ENCODE data around the gene PGF. TPM values are rescaled to one million over a fixed set of nuclear protein-coding genes. Genes with fewer than 3 reads are reported as not detected.

Gene PGF
- total RNA-seq, 6 donors from 2014 or later: 0.89 to 21.3 (median 5.0) TPM

DNA sequence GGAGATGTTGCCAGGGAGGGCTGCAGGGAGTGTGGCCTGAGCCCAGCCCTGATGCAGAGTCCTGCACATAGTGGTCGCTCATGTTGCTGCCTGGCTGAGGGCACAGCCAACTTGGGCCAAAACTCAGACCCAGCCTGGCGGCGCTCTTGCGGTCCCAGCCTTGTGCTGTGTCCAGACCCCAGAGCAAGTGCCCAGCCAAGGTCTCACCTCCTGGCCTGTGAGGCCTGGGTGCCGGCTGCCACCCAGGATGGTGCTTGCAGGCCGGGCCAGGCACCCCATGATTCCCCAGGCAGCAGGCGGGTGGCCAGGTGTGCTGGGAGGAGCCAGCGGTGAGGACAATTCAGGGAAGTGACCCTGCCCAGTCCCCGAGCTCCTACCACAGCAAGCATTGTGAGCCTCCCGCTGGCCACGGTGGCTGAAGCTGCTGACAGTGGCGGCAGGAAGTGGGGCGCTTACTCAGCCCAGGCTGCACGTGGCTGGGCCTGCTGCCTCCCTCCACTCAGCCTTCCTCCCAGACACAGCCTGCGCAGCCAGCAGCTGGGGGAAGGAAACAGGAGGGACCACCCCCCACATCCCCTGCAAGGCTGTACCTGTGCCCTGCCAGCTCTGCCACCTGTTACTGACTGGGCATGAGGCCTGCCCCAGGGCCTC lies 17.7 kb upstream of the PGF start:
- H3K27me3 ChIP-seq: no peaks in the 10 kb centered on the region
- peak in 1 of 2 donors; percentile 10 for TF ChIP-seq POLR2AphosphoS5 (IDR thresholded peaks at IDR 0.05)
- TF ChIP-seq, protein P1, sequence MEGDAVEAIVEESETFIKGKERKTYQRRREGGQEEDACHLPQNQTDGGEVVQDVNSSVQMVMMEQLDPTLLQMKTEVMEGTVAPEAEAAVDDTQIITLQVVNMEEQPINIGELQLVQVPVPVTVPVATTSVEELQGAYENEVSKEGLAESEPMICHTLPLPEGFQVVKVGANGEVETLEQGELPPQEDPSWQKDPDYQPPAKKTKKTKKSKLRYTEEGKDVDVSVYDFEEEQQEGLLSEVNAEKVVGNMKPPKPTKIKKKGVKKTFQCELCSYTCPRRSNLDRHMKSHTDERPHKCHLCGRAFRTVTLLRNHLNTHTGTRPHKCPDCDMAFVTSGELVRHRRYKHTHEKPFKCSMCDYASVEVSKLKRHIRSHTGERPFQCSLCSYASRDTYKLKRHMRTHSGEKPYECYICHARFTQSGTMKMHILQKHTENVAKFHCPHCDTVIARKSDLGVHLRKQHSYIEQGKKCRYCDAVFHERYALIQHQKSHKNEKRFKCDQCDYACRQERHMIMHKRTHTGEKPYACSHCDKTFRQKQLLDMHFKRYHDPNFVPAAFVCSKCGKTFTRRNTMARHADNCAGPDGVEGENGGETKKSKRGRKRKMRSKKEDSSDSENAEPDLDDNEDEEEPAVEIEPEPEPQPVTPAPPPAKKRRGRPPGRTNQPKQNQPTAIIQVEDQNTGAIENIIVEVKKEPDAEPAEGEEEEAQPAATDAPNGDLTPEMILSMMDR (IDR thresholded peaks at IDR 0.05): no peak
- H3K4me3 ChIP-seq: no peak overlapping the region
- no peaks in the 10 kb centered on the region for H3K36me3 ChIP-seq
- peak; percentile 31 to 48 for ATAC-seq (ENCODE audit: low FRiP score in 2 of 2)
- DNase-seq: peak; percentile 52 to 84
- 60% methylated on average over 15 of the region's 15 CpGs; no CpG with 5 or more reads in 1 of the 2 donors for WGBS, 2 donors
- H3K27ac ChIP-seq: peak overlapping the region in 1 of 4 donors; percentile 43
- H3K9me3 ChIP-seq: no peaks in the 10 kb centered on the region
- H3K4me1 ChIP-seq: peaks cover 0 to 19% (median 12%) of the 10 kb centered on the region in 4 donors

DNA sequence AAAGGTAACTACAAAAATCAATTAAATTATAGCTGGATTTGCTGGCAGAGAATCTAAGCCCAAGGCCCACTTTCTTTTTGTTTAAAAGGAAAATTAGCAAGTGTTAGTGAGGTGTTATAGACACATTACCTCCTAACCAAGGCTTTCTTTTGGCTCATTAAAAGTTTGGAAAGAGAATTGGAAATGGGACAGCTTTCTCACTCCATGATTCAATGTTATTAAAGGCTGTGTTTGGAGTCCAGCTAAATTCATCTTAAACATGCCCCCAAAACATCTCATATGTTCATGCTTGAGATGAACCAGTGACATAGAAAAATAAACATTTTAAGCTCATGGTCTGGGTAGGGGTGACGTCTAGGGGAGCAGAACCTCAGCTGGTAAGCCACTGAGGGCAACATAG lies 13.4 kb upstream of the PGF start:
- no peak for DNase-seq
- peaks cover 0 to 11% (median 8%) of the 10 kb centered on the region in 4 donors for H3K4me1 ChIP-seq
- TF ChIP-seq POLR2A (IDR thresholded peaks at IDR 0.05) (no peak), EP300 (IDR thresholded peaks at IDR 0.05) (no peak), POLR2AphosphoS5 (IDR thresholded peaks at IDR 0.05) (no peak)
- TF ChIP-seq, protein P1 (IDR thresholded peaks at IDR 0.05): no peak
- no peaks in the 10 kb centered on the region for H3K9me3 ChIP-seq
- no peak for ATAC-seq (ENCODE audit: low FRiP score in 2 of 2)
- H3K36me3 ChIP-seq: no peaks in the 10 kb centered on the region
- H3K27me3 ChIP-seq: no peaks in the 10 kb centered on the region
- H3K27ac ChIP-seq: no peak overlapping the region
- no peak overlapping the region for H3K4me3 ChIP-seq
- 69 to 72% methylated on average over 1 of the region's 1 CpG for WGBS, 2 donors

DNA sequence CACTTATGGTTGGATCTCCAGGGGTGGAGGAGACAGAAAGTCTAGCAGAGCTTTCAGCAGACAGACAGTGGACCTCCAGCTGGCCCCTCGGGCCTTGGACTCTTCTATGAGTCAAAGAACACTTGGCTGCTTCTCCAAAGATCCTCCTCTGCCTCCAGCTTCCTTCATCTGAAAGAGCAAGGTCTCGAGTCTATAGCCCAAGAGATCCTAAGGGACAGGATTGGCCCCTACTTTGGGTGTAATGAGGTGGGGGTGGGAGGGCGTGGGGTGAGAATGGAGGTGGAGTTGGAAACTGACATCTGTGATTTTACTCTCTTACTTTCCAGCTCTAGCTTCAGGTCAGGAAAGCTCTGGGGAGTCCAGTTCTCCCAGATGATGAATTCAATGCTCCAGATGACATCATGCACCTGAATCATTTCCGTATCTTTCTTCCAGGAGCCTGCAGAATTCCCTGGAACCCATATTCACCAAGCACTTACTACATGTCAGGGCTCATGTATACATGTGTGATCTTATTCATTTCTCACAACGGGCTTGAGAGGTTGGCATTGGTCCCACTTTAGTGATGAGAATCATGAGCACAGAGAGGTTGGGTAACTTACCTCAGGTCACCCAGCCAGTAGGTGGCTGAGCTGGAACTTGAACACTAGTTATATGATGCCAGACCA lies 10.2 kb upstream of the PGF start:
- Histone ChIP-seq H3K36me3 (no peaks in the 10 kb centered on the region), H3K4me1 (no peaks in the 10 kb centered on the region), H3K27me3 (no peaks in the 10 kb centered on the region), H3K27ac (no peak overlapping the region), H3K4me3 (no peak overlapping the region), H3K9me3 (no peaks in the 10 kb centered on the region)
- WGBS, 2 donors: 84 to 97% methylated on average over 3 to 5 of the region's 5 CpGs
- ATAC-seq (ENCODE audit: low FRiP score in 2 of 2): no peak
- DNase-seq: no peak
- no peak for TF ChIP-seq POLR2AphosphoS5 (IDR thresholded peaks at IDR 0.05)
- TF ChIP-seq, protein P1 (IDR thresholded peaks at IDR 0.05): no peak
- no peak for TF ChIP-seq POLR2A (IDR thresholded peaks at IDR 0.05)
- TF ChIP-seq EP300 (IDR thresholded peaks at IDR 0.05): no peak

DNA sequence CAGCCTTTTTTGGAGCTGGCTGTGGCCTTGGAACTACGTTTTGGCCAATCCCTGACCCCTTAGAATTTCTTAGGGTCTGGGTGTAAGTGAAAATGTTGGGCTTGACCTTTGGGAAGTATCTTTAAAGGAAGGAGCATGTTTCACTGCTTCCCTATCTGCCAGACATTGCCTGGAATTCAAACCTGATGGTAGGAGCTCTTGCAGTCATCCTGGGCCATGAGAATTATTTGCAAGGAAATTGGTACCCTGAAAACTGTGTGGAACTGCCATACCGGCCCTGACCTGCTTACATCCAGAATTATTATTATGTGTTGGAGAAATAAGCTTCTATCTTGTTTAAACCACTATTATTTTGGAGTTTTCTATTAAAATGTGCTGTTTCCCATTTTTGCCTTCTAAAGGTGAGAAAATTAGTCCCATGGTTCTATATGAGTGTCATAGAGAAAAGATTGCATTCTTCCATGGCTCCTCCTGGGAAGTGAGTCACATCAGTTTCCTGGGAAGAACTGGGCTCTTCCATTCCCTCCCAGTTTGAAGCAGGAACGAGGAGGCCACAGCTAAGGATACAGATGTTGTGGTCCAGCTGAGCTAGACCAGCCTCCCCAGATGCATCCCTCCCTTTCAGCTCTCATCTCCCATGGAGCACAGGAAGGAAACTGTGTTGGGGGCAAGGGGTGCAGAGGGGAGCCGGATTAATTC lies 9.5 kb upstream of the PGF start:
- Histone ChIP-seq H3K9me3 (no peaks in the 10 kb centered on the region), H3K4me3 (no peak overlapping the region), H3K36me3 (no peaks in the 10 kb centered on the region), H3K27me3 (no peaks in the 10 kb centered on the region), H3K27ac (no peak overlapping the region), H3K4me1 (no peaks in the 10 kb centered on the region)
- WGBS, 2 donors: 57 to 91% methylated on average over 3 to 4 of the region's 4 CpGs
- ATAC-seq (ENCODE audit: low FRiP score in 2 of 2): no peak
- DNase-seq: no peak
- TF ChIP-seq, protein P1 (IDR thresholded peaks at IDR 0.05): no peak
- no peak for TF ChIP-seq POLR2A (IDR thresholded peaks at IDR 0.05)
- TF ChIP-seq POLR2AphosphoS5 (IDR thresholded peaks at IDR 0.05): no peak
- TF ChIP-seq EP300 (IDR thresholded peaks at IDR 0.05): no peak

All from upper lobe of left lung (tissue), 6 donors.